WTC11 (cell line): ENCODE measurements around the gene TSPAN32. TPM values are rescaled to one million over a fixed set of nuclear protein-coding genes. Genes with fewer than 3 reads are reported as not detected.
"Not testable (repeated sequence)": the region's sequence is repeated elsewhere in the genome, so short reads cannot be mapped to it uniquely, and the experiment has no call there.

ENCODE experiments used
- ATAC-seq: fragments of 200-7000 bp; cut with Tn5 transposase; 2 replicates; pipeline ENCODE4 v1.10.0; 2021; ENCODE audit warnings: mild to moderate bottlenecking, moderate library complexity
- CTCF ChIA-PET: fragments of 300-600 bp; sonication (Branson Sonifier 250); formaldehyde crosslinking; loops from one replicate; lab custom pipeline; 2021; ENCODE audit warnings: antibody characterized with exemption; lab: Charles Lee
- POLR2A ChIA-PET: fragments of 350-600 bp; sonication (Branson Sonifier 250); formaldehyde crosslinking; loops from one replicate; lab custom pipeline; 2021; ENCODE audit warnings: antibody characterized with exemption; lab: Charles Lee
- DNase-seq: peaks from one replicate; pipeline ENCODE4 v3.0.0; 2021; ENCODE audit warnings: low spot score
- H3K27ac Mint-ChIP-seq: 2 replicates; pipeline ENCODE4 v1.8.0; 2021; ENCODE audit warnings: mixed read lengths
- H3K27me3 Mint-ChIP-seq: 2 replicates; pipeline ENCODE4 v1.8.0; 2021; ENCODE audit warnings: low read depth, mild to moderate bottlenecking, moderate library complexity, mixed read lengths
- H3K36me3 Mint-ChIP-seq: 2 replicates; pipeline ENCODE4 v1.8.0; 2021; ENCODE audit warnings: mixed read lengths
- H3K4me1 Mint-ChIP-seq: 2 replicates; pipeline ENCODE4 v1.8.0; 2022; ENCODE audit warnings: mixed read lengths
- H3K4me3 Mint-ChIP-seq: 2 replicates; pipeline ENCODE4 v1.8.0; 2021; ENCODE audit warnings: mild to moderate bottlenecking, moderate library complexity, mixed read lengths
- H3K9me3 Mint-ChIP-seq: 2 replicates; pipeline ENCODE4 v1.8.0; 2021; ENCODE audit warnings: mixed read lengths
- AR ChIP-seq: fragments of 250-450 bp; sonication (Bioruptor Pico); IDR thresholded peaks from 2 replicates; pipeline ENCODE4 v1.9.0; 2021; ENCODE audit warnings: mild to moderate bottlenecking
- ATF6 ChIP-seq: sonication (generic); formaldehyde crosslinking; IDR thresholded peaks from 2 replicates; pipeline ENCODE4 v1.8.1; 2023; ENCODE audit warnings: mild to moderate bottlenecking, missing genetic modification reagents
- CBFB ChIP-seq: sonication (generic); formaldehyde crosslinking; IDR thresholded peaks from 2 replicates; pipeline ENCODE4 v1.8.1; 2022; ENCODE audit warnings: mild to moderate bottlenecking, low read depth, missing genetic modification reagents
- CTCF ChIP-seq: fragments of 200-600 bp; IDR thresholded peaks from 2 replicates; pipeline ENCODE4 v1.8.0; 2022; ENCODE audit warnings: antibody characterized with exemption
- E2F4 ChIP-seq: sonication (generic); formaldehyde crosslinking; IDR thresholded peaks from 2 replicates; pipeline ENCODE4 v1.8.1; 2022; ENCODE audit warnings: low read depth, mild to moderate bottlenecking, moderate library complexity, missing genetic modification reagents, borderline replicate concordance
- ELF4 ChIP-seq: sonication (generic); formaldehyde crosslinking; IDR thresholded peaks from 2 replicates; pipeline ENCODE4 v1.8.1; 2022; ENCODE audit warnings: low read depth, mild to moderate bottlenecking, moderate library complexity, missing genetic modification reagents
- EMX1 ChIP-seq: fragments of 250-450 bp; sonication (Bioruptor Pico); IDR thresholded peaks from 2 replicates; pipeline ENCODE4 v1.8.0; 2021; ENCODE audit warnings: mild to moderate bottlenecking
- FOXP4 ChIP-seq: sonication (generic); formaldehyde crosslinking; IDR thresholded peaks from 2 replicates; pipeline ENCODE4 v1.8.0; 2022; ENCODE audit warnings: mild to moderate bottlenecking, missing genetic modification reagents
- HMGXB4 ChIP-seq: sonication (generic); formaldehyde crosslinking; IDR thresholded peaks from 2 replicates; pipeline ENCODE4 v1.8.1; 2023; ENCODE audit warnings: mild to moderate bottlenecking, moderate library complexity, missing genetic modification reagents
- ZNF219 ChIP-seq: sonication (generic); formaldehyde crosslinking; IDR thresholded peaks from 2 replicates; pipeline ENCODE4 v1.8.0; 2023; ENCODE audit warnings: missing genetic modification reagents, mild to moderate bottlenecking, borderline replicate concordance
- ZNF232 ChIP-seq: sonication (generic); formaldehyde crosslinking; IDR thresholded peaks from 2 replicates; pipeline ENCODE4 v1.8.0; 2022; ENCODE audit warnings: mild to moderate bottlenecking, missing genetic modification reagents
- ZNF396 ChIP-seq: fragments of 250-450 bp; sonication (Bioruptor Pico); IDR thresholded peaks from 2 replicates; pipeline ENCODE4 v1.8.0; 2021; ENCODE audit warnings: mild to moderate bottlenecking, moderate library complexity, borderline replicate concordance
- ZNF423 ChIP-seq: fragments of 250-450 bp; sonication (Bioruptor Pico); IDR thresholded peaks from 2 replicates; pipeline ENCODE4 v2.1.2; 2022; ENCODE audit warnings: mild to moderate bottlenecking, moderate library complexity
- total RNA-seq: library from RNA; stranded (reverse); gene quantifications from 3 replicates; pipeline ENCODE4 v1.2.3, GENCODE V29; 2021

Gene TSPAN32
- total RNA-seq, 1 experiment from 2014 or later, result not detected

- POLR2A ChIA-PET, result no interaction called here
- no peak for ATAC-seq
- Mint-ChIP-seq H3K27me3 (peaks cover 12% of the 10 kb centered on the region), H3K4me3 (no peak overlapping the region), H3K36me3 (no peaks in the 10 kb centered on the region)
- no peak for TF ChIP-seq ZNF396 (CRISPR knock-in tag)
- TF ChIP-seq ATF6 (CRISPR knock-in tag), result no peak
- no peak for TF ChIP-seq CTCF
- TF ChIP-seq, all 79 proteins: peak for 0
- Mint-ChIP-seq H3K27ac (no peak overlapping the region), H3K9me3 (no peaks in the 10 kb centered on the region), H3K4me1 (no peaks in the 10 kb centered on the region)
- CTCF ChIA-PET, result interaction anchor here (0.8 to 1.2 kb wide), 2 partner anchors 57 to 59 kb away, joined by 4 to 8 read pairs; no protein-coding TSS in a partner anchor
- no peak for DNase-seq
Observed at GRCh38 chr11:2363577-2364370, 62.0 kb downstream of the TSPAN32 start.

- H3K4me1 Mint-ChIP-seq, H3K36me3 Mint-ChIP-seq, DNase-seq, H3K4me3 Mint-ChIP-seq, H3K27ac Mint-ChIP-seq, ATAC-seq, CTCF ChIA-PET, H3K9me3 Mint-ChIP-seq, POLR2A ChIA-PET, H3K27me3 Mint-ChIP-seq: not testable (repeated sequence)
Observed at GRCh38 chr11:2364386-2364785, 62.6 kb downstream of the TSPAN32 start.

GRCh38 chr11:2365571-2366210, 63.9 kb downstream of the TSPAN32 start:
- ChIA-PET POLR2A (no interaction called here), CTCF (no interaction called here)
- no peak for DNase-seq
- H3K4me3 Mint-ChIP-seq, result no peak overlapping the region
- no peak for TF ChIP-seq ZNF219 (CRISPR knock-in tag)
- TF ChIP-seq EMX1 (CRISPR knock-in tag), result no peak
- no peak for TF ChIP-seq CTCF
- no peak for TF ChIP-seq FOXP4
- TF ChIP-seq E2F4 (CRISPR knock-in tag), result no peak
- TF ChIP-seq CBFB (CRISPR knock-in tag), result no peak
- TF ChIP-seq AR (CRISPR knock-in tag), result no peak
- TF ChIP-seq HMGXB4 (CRISPR knock-in tag), result no peak
- TF ChIP-seq ZNF232 (CRISPR knock-in tag), result no peak
- TF ChIP-seq ELF4 (CRISPR knock-in tag), result no peak
- TF ChIP-seq ZNF423 (CRISPR knock-in tag), result no peak
- no peaks in the 10 kb centered on the region for H3K36me3 Mint-ChIP-seq
- no peaks in the 10 kb centered on the region for H3K9me3 Mint-ChIP-seq
- H3K27ac Mint-ChIP-seq, result no peak overlapping the region
- H3K4me1 Mint-ChIP-seq, result no peaks in the 10 kb centered on the region
- ATAC-seq, result no peak
- H3K27me3 Mint-ChIP-seq, result peaks cover 9% of the 10 kb centered on the region
